ENCODE results near the gene HNRNPL.
"Not testable (repeated sequence)": the region's sequence is repeated elsewhere in the genome, so short reads cannot be mapped to it uniquely, and the experiment has no call there.

HNRNPL gene

GRCh38 chr19:38862321-38863059, 12.7 kb upstream of the HNRNPL start:
- POLR2A ChIA-PET = interaction anchor here (0.6 to 1.3 kb wide), 2 partner anchors 9 to 10 kb away, joined by 3 read pairs; no protein-coding TSS in a partner anchor
- no peak for DNase-seq (ENCODE audit: low read depth, low spot score)
- no peak overlapping the region for H3K4me3 ChIP-seq (ENCODE audit: low read depth, low read length)
- CTCF ChIA-PET = interaction anchor here (0.8 to 2.1 kb wide), 5 partner anchors 13 to 228 kb away, joined by 3 to 6 read pairs (median 3); partner anchors contain the start of gene SARS2
- no peak for TF ChIP-seq CTCF (IDR thresholded peaks at IDR 0.05; ENCODE audit: insufficient read depth, low read length, missing control alignments)

- H3K4me3 ChIP-seq (ENCODE audit: low read depth, low read length) = no peak overlapping the region
- POLR2A ChIA-PET = no interaction called here
- CTCF ChIA-PET = interaction anchor here (0.6 to 1.6 kb wide), 2 partner anchors 8 to 10 kb away, joined by 3 to 9 read pairs; no protein-coding TSS in a partner anchor
- TF ChIP-seq CTCF (IDR thresholded peaks at IDR 0.05; ENCODE audit: insufficient read depth, low read length, missing control alignments) = no peak
- no peak for DNase-seq (ENCODE audit: low read depth, low spot score)
These were observed 11.6 kb upstream of the HNRNPL start for GRCh38 chr19:38861368-38861767.

GRCh38 chr19:38859631-38860204, 9.9 kb upstream of the HNRNPL start:
- H3K4me3 ChIP-seq (ENCODE audit: low read depth, low read length); POLR2A ChIA-PET; DNase-seq (ENCODE audit: low read depth, low spot score): not testable (repeated sequence)
- CTCF ChIA-PET = interaction anchor here (1.6 kb wide), 1 partner anchor 10 kb away, joined by 9 read pairs; no protein-coding TSS in a partner anchor

GRCh38 chr19:38856813-38857212, 7.0 kb upstream of the HNRNPL start:
- H3K4me3 ChIP-seq (ENCODE audit: low read depth, low read length) = no peak overlapping the region
- no peak for TF ChIP-seq CTCF (IDR thresholded peaks at IDR 0.05; ENCODE audit: insufficient read depth, low read length, missing control alignments)
- ChIA-PET POLR2A (no interaction called here), CTCF (interaction anchor here (0.7 to 2.3 kb wide), 2 partner anchors 12 to 73 kb away, joined by 3 to 10 read pairs; no protein-coding TSS in a partner anchor)
- DNase-seq (ENCODE audit: low read depth, low spot score) = no peak

- H3K4me3 ChIP-seq (ENCODE audit: low read depth, low read length); CTCF ChIA-PET; POLR2A ChIA-PET; DNase-seq (ENCODE audit: low read depth, low spot score): not testable (repeated sequence)
These were observed 6.0 kb upstream of the HNRNPL start for GRCh38 chr19:38855751-38856150.

GRCh38 chr19:38854961-38855360, 5.2 kb upstream of the HNRNPL start:
- DNase-seq (ENCODE audit: low read depth, low spot score); H3K4me3 ChIP-seq (ENCODE audit: low read depth, low read length); CTCF ChIA-PET; POLR2A ChIA-PET: not testable (repeated sequence)

GRCh38 chr19:38853214-38853613, 3.4 kb upstream of the HNRNPL start:
- CTCF ChIA-PET = interaction anchor here (1.0 to 2.3 kb wide), 5 partner anchors 14 to 84 kb away, joined by 3 to 14 read pairs (median 5); partner anchors contain the start of genes MRPS12 and SARS2
- H3K4me3 ChIP-seq (ENCODE audit: low read depth, low read length) = peak overlapping the region; percentile 77
- no peak for DNase-seq (ENCODE audit: low read depth, low spot score)
- TF ChIP-seq CTCF (IDR thresholded peaks at IDR 0.05; ENCODE audit: insufficient read depth, low read length, missing control alignments) = no peak
- POLR2A ChIA-PET = interaction anchor here (0.8 to 1.7 kb wide), 2 partner anchors 10 to 77 kb away, joined by 3 to 4 read pairs; partner anchors contain the start of genes MRPS12 and SARS2
